Measurements from ENCODE around the gene SLC17A3. TPM values are rescaled to one million over a fixed set of nuclear protein-coding genes. Genes with fewer than 3 reads are reported as not detected.

Gene SLC17A3
- total RNA-seq, 2 experiments from 2014 or later = 0.43 TPM; not detected in 1

DNA sequence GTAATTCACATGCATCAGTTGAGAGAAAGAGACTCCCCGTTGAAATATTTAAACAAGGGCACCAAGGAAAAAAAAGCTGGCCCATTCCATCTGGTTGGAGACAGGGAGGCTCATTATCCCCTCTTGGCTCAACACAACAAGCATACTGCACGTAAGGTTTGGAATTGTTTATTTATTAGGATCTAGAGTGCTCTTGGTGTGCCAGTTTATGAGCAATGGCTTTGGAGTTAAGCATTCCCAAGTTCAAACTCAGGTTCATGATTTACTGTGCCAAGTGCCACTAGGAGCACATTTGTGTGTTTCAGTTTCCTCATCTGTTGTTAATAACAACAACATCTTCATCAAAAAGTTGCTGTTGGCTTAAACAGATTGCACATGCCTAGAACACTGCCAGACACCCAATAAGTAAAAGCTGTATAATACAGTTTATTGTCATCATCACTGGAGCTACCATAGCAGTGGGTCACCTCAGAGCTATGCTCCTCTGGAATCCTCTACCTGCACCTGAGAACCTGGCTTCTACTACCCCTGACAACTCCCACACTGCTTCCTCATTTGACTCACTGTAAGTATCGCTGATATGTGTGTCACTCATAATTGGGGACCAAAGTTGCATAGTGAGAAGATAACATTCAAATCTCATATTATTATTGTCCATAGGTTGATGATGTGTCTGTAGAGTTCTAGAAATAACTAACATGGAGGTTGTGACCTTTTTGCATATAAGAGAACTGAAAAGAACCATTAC lies 5.4 kb downstream of the SLC17A3 start:
- POLR2A ChIA-PET = no interaction called here
- intact Hi-C loops (cut with micrococcal nuclease) = loop anchor here (5.0 kb wide), 2 partner anchors 41 to 91 kb away; no protein-coding TSS in a partner anchor

DNA sequence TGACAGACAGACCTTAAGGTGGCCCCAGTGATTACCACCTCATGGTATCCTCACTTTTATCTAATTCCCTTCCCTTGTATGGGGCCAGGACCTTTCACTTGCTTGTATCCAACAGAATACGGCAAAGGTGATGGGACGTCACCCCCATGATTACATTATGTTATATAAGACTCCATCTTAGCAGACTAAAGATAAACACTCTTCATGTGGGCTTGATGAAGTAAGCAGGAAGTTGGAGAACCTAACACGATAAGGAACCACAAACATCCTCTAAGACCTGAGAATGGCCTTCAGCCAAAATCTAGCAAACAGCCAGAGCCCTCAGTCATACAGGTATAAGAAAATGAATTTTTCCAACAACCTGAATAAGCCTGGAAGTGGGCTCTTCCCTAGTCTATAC lies 8.0 kb downstream of the SLC17A3 start:
- intact Hi-C loops (cut with micrococcal nuclease) = loop anchor here (5.0 kb wide), 2 partner anchors 39 to 89 kb away; no protein-coding TSS in a partner anchor
- H3K4me3 Mint-ChIP-seq = no peak overlapping the region
- peak; percentile 19 for DNase-seq
- H3K9me3 Mint-ChIP-seq = no peaks in the 10 kb centered on the region
- H3K36me3 Mint-ChIP-seq = no peaks in the 10 kb centered on the region
- ChIA-PET CTCF (interaction anchor here (0.6 to 1.1 kb wide), 3 partner anchors 16 to 148 kb away, joined by 3 read pairs; no protein-coding TSS in a partner anchor), POLR2A (no interaction called here)
- H3K27me3 Mint-ChIP-seq = no peaks in the 10 kb centered on the region
- H3K4me1 Mint-ChIP-seq (ENCODE audit: low read depth) = peaks cover 26% of the 10 kb centered on the region
- H3K27ac Mint-ChIP-seq = peak overlapping the region; percentile 32

More for the DNA sequence above, 5.4 kb downstream of the SLC17A3 start:
- H3K9me3 Mint-ChIP-seq = no peaks in the 10 kb centered on the region
- H3K27me3 Mint-ChIP-seq = no peaks in the 10 kb centered on the region
- H3K27ac Mint-ChIP-seq = no peak overlapping the region
- DNase-seq = no peak
- H3K4me3 Mint-ChIP-seq = no peak overlapping the region
- CTCF ChIA-PET = interaction anchor here (2.2 kb wide), 1 partner anchor 13 kb away, joined by 6 read pairs; no protein-coding TSS in a partner anchor
- peaks cover 38% of the 10 kb centered on the region for H3K4me1 Mint-ChIP-seq (ENCODE audit: low read depth)
- H3K36me3 Mint-ChIP-seq = no peaks in the 10 kb centered on the region

DNA sequence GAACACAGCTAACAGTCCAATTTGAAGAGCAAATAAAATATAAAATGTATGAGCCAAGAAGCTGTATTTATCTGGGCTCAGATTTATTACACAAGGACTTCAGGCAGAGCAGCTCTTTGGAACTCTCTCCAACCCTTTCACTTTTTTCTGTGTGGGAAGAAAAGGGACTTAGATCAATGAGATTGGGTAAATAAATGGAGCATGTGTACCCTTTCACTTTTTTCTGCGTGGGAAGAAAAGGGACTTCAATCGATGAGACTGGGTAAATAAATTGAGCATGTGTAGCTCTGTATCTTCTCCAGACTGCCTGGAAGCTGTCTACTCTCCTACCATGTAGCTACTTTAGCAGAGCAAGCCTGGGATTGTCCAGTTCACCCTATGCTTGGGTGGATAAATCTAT lies 10.7 kb downstream of the SLC17A3 start:
- DNase-seq = no peak
- Mint-ChIP-seq H3K4me3 (no peak overlapping the region), H3K4me1 (ENCODE audit: low read depth) (peaks cover 24% of the 10 kb centered on the region), H3K27ac (no peak overlapping the region), H3K27me3 (no peaks in the 10 kb centered on the region), H3K36me3 (no peaks in the 10 kb centered on the region), H3K9me3 (no peaks in the 10 kb centered on the region)
- CTCF ChIA-PET = no interaction called here
- POLR2A ChIA-PET = no interaction called here
- intact Hi-C loops (cut with micrococcal nuclease) = no loop called here

DNA sequence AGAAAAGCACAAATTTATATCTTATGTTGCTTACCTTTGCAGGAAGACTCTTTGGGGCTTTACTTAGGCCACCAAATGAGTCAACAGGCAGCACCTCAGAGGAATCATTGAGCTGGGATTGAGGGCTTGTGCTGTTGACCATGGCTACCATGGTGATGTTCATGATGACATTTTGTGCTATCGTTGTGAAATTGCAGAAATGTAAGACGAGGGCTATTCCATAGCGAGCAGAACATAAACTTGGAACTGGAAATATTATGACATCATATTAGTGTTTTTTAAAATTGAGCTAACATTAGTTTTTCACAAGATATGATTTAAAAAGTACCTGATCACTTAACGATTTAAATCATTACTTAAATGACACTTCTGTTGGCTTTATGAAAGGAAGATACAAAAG lies 11.8 kb downstream of the SLC17A3 start:
- H3K9me3 Mint-ChIP-seq = no peaks in the 10 kb centered on the region
- H3K27me3 Mint-ChIP-seq = no peaks in the 10 kb centered on the region
- no peak overlapping the region for H3K4me3 Mint-ChIP-seq
- H3K36me3 Mint-ChIP-seq = no peaks in the 10 kb centered on the region
- no peak for DNase-seq
- CTCF ChIA-PET = interaction anchor here (0.8 kb wide), 1 partner anchor 142 kb away, joined by 4 read pairs; no protein-coding TSS in a partner anchor
- POLR2A ChIA-PET = interaction anchor here (0.6 kb wide), 1 partner anchor 599 kb away, joined by 3 read pairs; no protein-coding TSS in a partner anchor
- H3K27ac Mint-ChIP-seq = no peak overlapping the region
- intact Hi-C loops (cut with micrococcal nuclease) = no loop called here
- H3K4me1 Mint-ChIP-seq (ENCODE audit: low read depth) = peaks cover 29% of the 10 kb centered on the region

DNA sequence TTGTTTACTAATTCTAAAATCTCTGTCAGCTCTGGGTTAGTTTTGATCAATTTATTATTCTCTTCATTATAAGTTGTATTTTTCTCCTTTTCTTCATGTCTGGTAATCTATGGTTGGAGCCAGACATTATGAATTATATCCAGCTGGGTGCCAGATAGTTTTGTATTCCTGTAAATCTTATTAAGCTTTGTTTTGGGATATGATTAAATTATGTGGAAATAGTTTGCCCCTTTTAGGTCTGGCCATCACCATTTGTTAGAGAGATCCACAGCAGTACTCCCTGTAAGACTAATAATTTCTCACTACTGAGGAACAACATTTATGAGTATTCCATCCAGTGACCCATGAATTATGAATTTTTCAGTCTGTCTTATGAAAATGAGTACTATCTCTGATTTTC lies 21.3 kb downstream of the SLC17A3 start:
- Mint-ChIP-seq H3K9me3 (no peaks in the 10 kb centered on the region), H3K27me3 (peaks cover 7% of the 10 kb centered on the region), H3K27ac (no peak overlapping the region), H3K36me3 (no peaks in the 10 kb centered on the region), H3K4me1 (ENCODE audit: low read depth) (peaks cover 16% of the 10 kb centered on the region), H3K4me3 (no peak overlapping the region)
- no peak for DNase-seq
- POLR2A ChIA-PET = no interaction called here
- CTCF ChIA-PET = no interaction called here
- intact Hi-C loops (cut with micrococcal nuclease) = no loop called here

DNA sequence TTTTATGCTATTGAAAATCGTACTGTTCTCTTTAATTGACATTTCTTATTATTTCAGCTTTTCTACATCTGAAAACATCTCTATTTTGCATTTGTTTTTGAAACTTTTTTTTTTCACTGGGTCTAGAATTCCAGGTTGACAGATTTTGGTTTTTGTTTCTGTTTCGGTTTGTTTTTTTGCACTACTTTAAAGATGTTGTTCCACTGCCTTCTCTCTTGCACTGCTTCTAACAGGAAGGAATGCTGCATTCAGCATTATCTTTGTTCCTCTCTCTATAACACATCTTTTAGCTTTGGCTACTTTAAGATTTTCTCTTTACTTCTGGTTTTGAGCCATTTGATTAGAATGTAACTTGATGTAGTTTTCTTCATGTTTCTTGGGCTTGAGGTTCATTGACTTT lies 22.1 kb downstream of the SLC17A3 start:
- DNase-seq = no peak
- H3K36me3 Mint-ChIP-seq = no peaks in the 10 kb centered on the region
- intact Hi-C loops (cut with micrococcal nuclease) = no loop called here
- CTCF ChIA-PET = no interaction called here
- H3K9me3 Mint-ChIP-seq = no peaks in the 10 kb centered on the region
- H3K4me1 Mint-ChIP-seq (ENCODE audit: low read depth) = peaks cover 14% of the 10 kb centered on the region
- no peak overlapping the region for H3K4me3 Mint-ChIP-seq
- H3K27ac Mint-ChIP-seq = no peak overlapping the region
- H3K27me3 Mint-ChIP-seq = peaks cover 11% of the 10 kb centered on the region
- POLR2A ChIA-PET = no interaction called here

DNA sequence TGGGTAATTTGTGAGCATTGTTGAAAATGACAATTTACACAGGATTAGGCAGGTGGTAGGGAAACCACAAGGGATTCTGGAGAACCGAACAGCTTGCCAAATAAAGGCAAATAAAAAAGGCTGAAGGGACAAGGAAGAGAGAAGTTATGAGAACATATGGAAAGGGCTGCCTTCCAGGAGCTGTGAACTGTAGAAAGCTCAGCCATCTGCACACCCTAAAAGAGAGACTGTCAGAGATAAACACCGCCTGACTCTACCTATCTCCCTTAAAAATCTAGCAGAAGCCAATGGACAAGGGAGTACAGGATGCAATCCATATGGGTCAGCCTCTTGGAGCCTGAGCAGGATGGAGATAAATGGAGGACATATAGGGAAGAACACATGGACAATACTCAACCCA lies 29.5 kb downstream of the SLC17A3 start:
- POLR2A ChIA-PET = no interaction called here
- Mint-ChIP-seq H3K36me3 (no peaks in the 10 kb centered on the region), H3K4me3 (no peak overlapping the region), H3K27me3 (peaks cover 28% of the 10 kb centered on the region), H3K27ac (no peak overlapping the region), H3K9me3 (no peaks in the 10 kb centered on the region), H3K4me1 (ENCODE audit: low read depth) (no peaks in the 10 kb centered on the region)
- no peak for DNase-seq
- CTCF ChIA-PET = interaction anchor here (1.5 kb wide), 1 partner anchor 147 kb away, joined by 3 read pairs; no protein-coding TSS in a partner anchor
- intact Hi-C loops (cut with micrococcal nuclease) = loop anchor here (5.0 kb wide), 1 partner anchor 33 kb away; no protein-coding TSS in a partner anchor

DNA sequence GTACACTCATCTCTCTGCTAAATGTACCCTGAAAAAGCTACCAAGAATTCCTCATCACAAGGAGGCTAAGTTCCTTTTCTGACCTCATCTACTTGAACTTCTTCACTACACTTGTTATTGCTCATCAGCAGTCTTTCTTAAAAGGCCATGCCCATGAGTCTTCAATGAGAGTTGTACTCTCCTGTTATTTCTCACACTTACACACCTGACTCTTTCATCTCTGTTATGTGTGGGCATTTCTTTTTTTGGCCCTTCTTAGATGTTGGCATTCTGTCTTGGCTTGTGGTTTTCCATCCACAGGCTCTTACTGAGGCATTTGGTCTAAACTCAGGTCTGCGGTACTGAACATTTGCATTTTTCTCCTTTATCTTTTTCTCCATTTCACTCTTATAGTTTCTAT lies 31.5 kb downstream of the SLC17A3 start:
- Mint-ChIP-seq H3K36me3 (no peaks in the 10 kb centered on the region), H3K27me3 (peaks cover 23% of the 10 kb centered on the region), H3K27ac (no peak overlapping the region), H3K4me3 (no peak overlapping the region), H3K9me3 (no peaks in the 10 kb centered on the region), H3K4me1 (ENCODE audit: low read depth) (no peaks in the 10 kb centered on the region)
- intact Hi-C loops (cut with micrococcal nuclease) = loop anchor here (1.0 to 5.0 kb wide), 3 partner anchors 13 to 64 kb away; no protein-coding TSS in a partner anchor
- ChIA-PET CTCF (interaction anchor here (0.6 to 1.2 kb wide), 3 partner anchors 12 to 183 kb away, joined by 3 to 4 read pairs (median 3); no protein-coding TSS in a partner anchor), POLR2A (interaction anchor here (1.3 kb wide), 1 partner anchor 13 kb away, joined by 3 read pairs; no protein-coding TSS in a partner anchor)
- peak; percentile 32 for DNase-seq

DNA sequence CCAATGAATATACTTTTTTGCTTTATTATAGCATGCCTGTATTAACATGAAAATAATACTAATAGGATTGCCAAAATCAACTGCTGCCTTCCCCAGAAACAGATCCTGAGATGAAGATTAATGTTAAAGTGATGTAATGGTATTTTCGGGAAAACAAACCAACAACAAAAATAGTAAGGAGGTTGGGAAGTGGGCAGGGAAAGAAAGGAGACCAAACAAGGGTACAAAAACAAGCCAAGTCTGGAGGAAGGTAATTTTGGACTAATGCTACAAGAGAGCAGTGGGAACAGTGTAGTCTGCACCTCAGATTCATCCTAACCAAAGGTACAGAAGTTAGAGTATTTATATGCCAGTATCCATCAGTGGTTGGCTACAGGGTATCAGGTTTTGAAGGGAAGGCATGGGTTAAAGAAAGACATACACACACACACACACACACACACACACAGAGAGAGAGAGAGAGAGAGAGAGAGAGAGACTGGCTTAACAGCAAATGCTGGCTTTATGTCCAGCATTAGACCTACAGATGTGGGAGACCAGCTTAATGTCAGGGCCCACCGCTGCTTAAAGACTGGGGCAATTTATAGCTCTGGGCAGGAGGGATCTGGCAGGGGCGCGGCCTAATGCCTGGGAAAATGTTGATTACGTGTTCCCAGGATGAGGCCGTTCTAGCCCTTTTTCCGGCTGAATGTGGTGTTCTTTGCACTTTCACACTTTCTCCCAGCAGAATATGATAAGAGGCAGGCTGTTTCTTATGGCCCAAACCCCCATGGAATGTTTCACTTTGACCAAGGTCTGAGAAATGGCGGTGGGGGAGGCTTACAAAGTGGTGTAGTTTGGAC lies 38.4 kb downstream of the SLC17A3 start:
- DNase-seq = no peak
- POLR2A ChIA-PET = no interaction called here
- CTCF ChIA-PET = no interaction called here
- Mint-ChIP-seq H3K36me3 (no peaks in the 10 kb centered on the region), H3K27ac (no peak overlapping the region), H3K4me3 (no peak overlapping the region), H3K9me3 (no peaks in the 10 kb centered on the region), H3K27me3 (peaks cover 22% of the 10 kb centered on the region), H3K4me1 (ENCODE audit: low read depth) (no peaks in the 10 kb centered on the region)
- intact Hi-C loops (cut with micrococcal nuclease) = no loop called here

DNA sequence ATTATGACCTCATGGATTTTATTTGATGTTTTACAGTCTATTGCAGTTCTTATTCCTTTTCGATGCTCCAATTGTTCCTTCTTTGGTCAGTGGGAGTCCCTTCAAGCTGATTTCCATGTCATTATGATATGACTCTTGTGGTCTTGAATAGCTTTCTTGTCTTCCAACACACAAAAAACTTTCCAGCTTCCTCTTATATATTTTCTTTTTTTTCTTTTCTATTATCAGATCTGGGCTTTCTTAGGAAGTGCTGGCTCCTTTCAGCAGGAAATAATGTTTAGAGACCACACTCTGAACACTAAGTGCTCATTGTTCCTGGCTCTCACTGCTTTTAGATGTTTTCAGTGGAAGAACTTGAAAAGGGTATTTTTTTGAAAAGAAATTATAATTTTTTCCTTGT lies 39.1 kb downstream of the SLC17A3 start:
- no peak overlapping the region for H3K27ac Mint-ChIP-seq
- DNase-seq = no peak
- intact Hi-C loops (cut with micrococcal nuclease) = no loop called here
- peaks cover 19% of the 10 kb centered on the region for H3K27me3 Mint-ChIP-seq
- ChIA-PET POLR2A (no interaction called here), CTCF (no interaction called here)
- H3K36me3 Mint-ChIP-seq = no peaks in the 10 kb centered on the region
- no peak overlapping the region for H3K4me3 Mint-ChIP-seq
- no peaks in the 10 kb centered on the region for H3K9me3 Mint-ChIP-seq
- peaks cover under 1% of the 10 kb centered on the region for H3K4me1 Mint-ChIP-seq (ENCODE audit: low read depth)

DNA sequence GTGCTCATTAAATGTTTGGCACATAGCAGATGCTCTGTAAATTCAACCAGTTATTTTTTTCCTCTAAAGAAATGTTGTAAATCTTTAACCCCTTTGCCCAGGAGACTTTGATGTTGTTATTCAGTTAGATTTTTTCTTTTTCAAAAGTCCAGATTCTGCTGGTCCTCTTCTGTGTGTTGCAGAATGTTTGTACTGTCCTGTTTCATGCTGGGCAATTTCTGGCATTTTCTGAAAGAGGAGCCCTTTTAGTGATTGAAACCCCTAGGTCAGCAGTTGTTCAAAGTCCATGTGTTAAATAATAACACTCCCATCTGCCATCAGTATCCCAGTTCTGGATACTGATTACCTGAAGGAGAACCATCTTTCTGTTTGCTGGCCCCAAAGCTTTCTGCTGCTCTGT lies 40.9 kb downstream of the SLC17A3 start:
- POLR2A ChIA-PET = no interaction called here
- H3K9me3 Mint-ChIP-seq = no peaks in the 10 kb centered on the region
- intact Hi-C loops (cut with micrococcal nuclease) = no loop called here
- H3K27me3 Mint-ChIP-seq = peaks cover 13% of the 10 kb centered on the region
- H3K27ac Mint-ChIP-seq = no peak overlapping the region
- H3K4me1 Mint-ChIP-seq (ENCODE audit: low read depth) = peaks cover 9% of the 10 kb centered on the region
- no peak overlapping the region for H3K4me3 Mint-ChIP-seq
- DNase-seq = no peak
- CTCF ChIA-PET = interaction anchor here (1.6 kb wide), 1 partner anchor 49 kb away, joined by 3 read pairs; no protein-coding TSS in a partner anchor
- no peaks in the 10 kb centered on the region for H3K36me3 Mint-ChIP-seq

DNA sequence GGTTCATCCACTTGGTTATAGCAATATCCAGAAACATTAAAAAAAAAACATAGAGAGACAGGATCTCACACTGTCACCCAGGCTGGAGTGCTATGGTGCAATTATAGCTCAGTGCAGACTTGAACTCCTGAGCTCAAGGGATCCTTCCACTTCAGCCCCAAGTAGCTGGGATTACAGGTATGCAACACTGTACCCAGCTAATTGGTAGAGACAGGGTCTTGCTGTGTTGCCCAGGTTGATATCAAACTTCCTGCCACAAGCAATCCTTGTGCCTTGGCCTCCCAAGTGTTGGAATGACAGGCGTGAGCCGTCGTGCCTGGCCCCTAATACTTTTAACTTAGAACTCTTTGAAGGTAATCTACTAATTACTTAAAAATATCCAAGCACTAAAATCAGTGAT lies 41.4 kb downstream of the SLC17A3 start:
- no peak overlapping the region for H3K27ac Mint-ChIP-seq
- ChIA-PET POLR2A (no interaction called here), CTCF (interaction anchor here (1.6 kb wide), 1 partner anchor 49 kb away, joined by 3 read pairs; no protein-coding TSS in a partner anchor)
- intact Hi-C loops (cut with micrococcal nuclease) = no loop called here
- peaks cover 9% of the 10 kb centered on the region for H3K4me1 Mint-ChIP-seq (ENCODE audit: low read depth)
- no peaks in the 10 kb centered on the region for H3K9me3 Mint-ChIP-seq
- no peak overlapping the region for H3K4me3 Mint-ChIP-seq
- peaks cover 16% of the 10 kb centered on the region for H3K27me3 Mint-ChIP-seq
- no peaks in the 10 kb centered on the region for H3K36me3 Mint-ChIP-seq
- no peak for DNase-seq
